NK-92 treated with Interleukin-12 subunit alpha and Interleukin-12 subunit beta, amount 100 ng/mL, for 24 hours (cell line): ENCODE measurements around the gene SPPL2B.
"Not testable (repeated sequence)": the region's sequence is repeated elsewhere in the genome, so short reads cannot be mapped to it uniquely, and the experiment has no call there.

Experiments
- DNase-seq: peaks from one replicate; lab custom pipeline; 2025; lab: John Stamatoyannopoulos, UW

The SPPL2B gene

GRCh38 chr19:2338055-2338615, 9.7 kb downstream of the SPPL2B start:
- DNase-seq, result no peak

- no peak for DNase-seq
Measured at GRCh38 chr19:2338751-2339643, 10.5 kb downstream of the SPPL2B start.

GRCh38 chr19:2339644-2340310, 11.3 kb downstream of the SPPL2B start:
- DNase-seq, result no peak

GRCh38 chr19:2340496-2341243, 12.2 kb downstream of the SPPL2B start:
- no peak for DNase-seq

- no peak for DNase-seq
Measured at GRCh38 chr19:2341244-2341751, 12.8 kb downstream of the SPPL2B start.

GRCh38 chr19:2341982-2342381, 13.5 kb downstream of the SPPL2B start:
- DNase-seq, result no peak

- no peak for DNase-seq
Measured at GRCh38 chr19:2342656-2343288, 14.3 kb downstream of the SPPL2B start.

- DNase-seq, result no peak
Measured at GRCh38 chr19:2343289-2343982, 15.0 kb downstream of the SPPL2B start.

- DNase-seq, result no peak
Measured at GRCh38 chr19:2344381-2344870, 15.9 kb downstream of the SPPL2B start.

GRCh38 chr19:2345076-2345475, 16.6 kb downstream of the SPPL2B start:
- DNase-seq, result no peak

GRCh38 chr19:2345794-2346663, 17.5 kb downstream of the SPPL2B start:
- no peak for DNase-seq

GRCh38 chr19:2349818-2350217, 21.3 kb downstream of the SPPL2B start:
- not testable (repeated sequence) for DNase-seq

- DNase-seq, result no peak
Measured at GRCh38 chr19:2350656-2351055, 22.2 kb downstream of the SPPL2B start.

GRCh38 chr19:2351591-2351990, 23.1 kb downstream of the SPPL2B start:
- DNase-seq, result no peak

GRCh38 chr19:2352121-2352520, 23.6 kb downstream of the SPPL2B start:
- no peak for DNase-seq

- DNase-seq, result no peak
Measured at GRCh38 chr19:2353159-2353886, 24.8 kb downstream of the SPPL2B start.

GRCh38 chr19:2353887-2354592, 25.6 kb downstream of the SPPL2B start:
- no peak for DNase-seq

- no peak for DNase-seq
Measured at GRCh38 chr19:2354670-2355069, 26.2 kb downstream of the SPPL2B start.
